ENCODE results near the gene ZMIZ1. TPM values are rescaled to one million over a fixed set of nuclear protein-coding genes. Genes with fewer than 3 reads are reported as not detected.

Gene ZMIZ1
- polyA plus RNA-seq, 2 of the 4 experiments (the other 2 are of a cell fraction): 8.1 to 30.3 TPM

DNA sequence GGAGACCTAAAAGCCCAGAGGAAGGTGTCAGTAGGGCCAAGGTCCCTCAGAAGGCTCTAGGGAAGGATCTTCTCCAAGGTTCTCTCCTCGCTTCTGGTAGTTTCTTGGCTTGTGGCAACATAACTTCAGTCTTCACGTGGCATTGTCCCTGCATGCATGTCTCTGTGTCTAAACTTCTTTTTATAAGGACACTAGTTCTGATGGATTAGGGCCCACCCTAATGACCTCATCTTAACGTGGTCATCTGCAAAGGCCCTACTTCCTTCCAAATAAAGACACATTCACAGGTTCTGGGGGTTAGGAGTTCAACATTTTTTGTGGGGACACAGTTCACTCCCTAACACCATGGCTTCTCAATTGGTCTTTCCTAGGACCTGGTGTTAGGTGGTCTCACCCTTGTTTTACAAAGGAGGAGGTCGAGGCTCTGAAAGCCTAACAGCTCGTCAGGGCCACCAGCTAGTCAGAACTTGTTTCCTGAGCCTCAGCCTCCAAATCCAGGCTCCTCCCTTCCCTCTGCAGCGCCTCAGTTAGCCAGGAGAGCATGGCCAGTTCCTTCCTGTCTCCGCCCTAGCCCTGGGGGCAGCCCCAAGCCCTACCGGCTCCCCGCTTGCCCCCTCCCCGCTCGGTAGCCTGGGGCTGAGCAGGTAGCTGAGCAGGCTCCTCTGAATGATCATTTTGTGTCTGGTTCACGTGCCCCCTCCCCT lies 168.8 kb downstream of the ZMIZ1 start:
- H3K27ac ChIP-seq: no peak overlapping the region

More for the DNA sequence above, 168.8 kb downstream of the ZMIZ1 start:
- H3K9me3 ChIP-seq: no peaks in the 10 kb centered on the region
- no peak overlapping the region for H3K4me3 ChIP-seq
- CTCF ChIA-PET: no interaction called here
- WGBS (ENCODE audit: missing lambda C conversion rate): 95% methylated on average over 11 of the region's 12 CpGs
- no peak for FAIRE-seq
- POLR2A ChIA-PET: no interaction called here
- TF ChIP-seq SREBF2 (IDR thresholded peaks at IDR 0.05) (no peak), CHD4 (IDR thresholded peaks at IDR 0.05; ENCODE audit: borderline replicate concordance) (no peak), E2F6 (IDR thresholded peaks at IDR 0.05; ENCODE audit: borderline replicate concordance, low read depth) (no peak), ZSCAN20 (CRISPR knock-in tag; IDR thresholded peaks at IDR 0.05) (no peak), NPAS2 (CRISPR knock-in tag; IDR thresholded peaks at IDR 0.05; ENCODE audit: borderline replicate concordance) (no peak), MAZ (IDR thresholded peaks at IDR 0.05; ENCODE audit: borderline replicate concordance, low read depth, low read length) (no peak), RFX5 (IDR thresholded peaks at IDR 0.05) (no peak), CHD2 (IDR thresholded peaks at IDR 0.05; ENCODE audit: low read length, partially characterized antibody) (no peak), HOXB13 (CRISPR knock-in tag; IDR thresholded peaks at IDR 0.05; ENCODE audit: low read depth) (no peak), RAD21 (conservative IDR thresholded peaks at IDR 0.05 in 1 of 2, IDR thresholded peaks at IDR 0.05 in 1 of 2) (no peak), HOXB5 (CRISPR knock-in tag; IDR thresholded peaks at IDR 0.05) (no peak), REST (IDR thresholded peaks at IDR 0.05) (no peak), PHF8 (IDR thresholded peaks at IDR 0.05; ENCODE audit: borderline replicate concordance, low read depth) (no peak), SMC3 (IDR thresholded peaks at IDR 0.05) (no peak), HMGXB4 (CRISPR knock-in tag; IDR thresholded peaks at IDR 0.05; ENCODE audit: borderline replicate concordance) (no peak), GATA3 (IDR thresholded peaks at IDR 0.05; ENCODE audit: borderline replicate concordance) (no peak)
- TF ChIP-seq, protein P1, sequence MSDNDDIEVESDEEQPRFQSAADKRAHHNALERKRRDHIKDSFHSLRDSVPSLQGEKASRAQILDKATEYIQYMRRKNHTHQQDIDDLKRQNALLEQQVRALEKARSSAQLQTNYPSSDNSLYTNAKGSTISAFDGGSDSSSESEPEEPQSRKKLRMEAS (IDR thresholded peaks at IDR 0.05): no peak
- TF ChIP-seq, protein P2, sequence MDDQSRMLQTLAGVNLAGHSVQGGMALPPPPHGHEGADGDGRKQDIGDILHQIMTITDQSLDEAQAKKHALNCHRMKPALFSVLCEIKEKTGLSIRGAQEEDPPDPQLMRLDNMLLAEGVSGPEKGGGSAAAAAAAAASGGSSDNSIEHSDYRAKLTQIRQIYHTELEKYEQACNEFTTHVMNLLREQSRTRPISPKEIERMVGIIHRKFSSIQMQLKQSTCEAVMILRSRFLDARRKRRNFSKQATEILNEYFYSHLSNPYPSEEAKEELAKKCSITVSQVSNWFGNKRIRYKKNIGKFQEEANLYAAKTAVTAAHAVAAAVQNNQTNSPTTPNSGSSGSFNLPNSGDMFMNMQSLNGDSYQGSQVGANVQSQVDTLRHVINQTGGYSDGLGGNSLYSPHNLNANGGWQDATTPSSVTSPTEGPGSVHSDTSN (IDR thresholded peaks at IDR 0.05): no peak
- H3K4me1 ChIP-seq: peaks cover 22% of the 10 kb centered on the region; the same call in 2 of the 3 replicates
- no peak for ATAC-seq
- H3K4me2 ChIP-seq: no peak overlapping the region
- no peak for DNase-seq (ENCODE audit: low read depth in 1 of 2, low spot score in 1 of 2)
